Neural cell (in vitro differentiated cells): ENCODE measurements around the gene FHIT. TPM values are rescaled to one million over a fixed set of nuclear protein-coding genes. Genes with fewer than 3 reads are reported as not detected.

Experiments
- H2AFZ ChIP-seq: fragments of 200-600, 300-800 bp; sonication (generic), shearing (Covaris generic); 2 replicates; pipeline ENCODE4 v1.6.0; 2014; ENCODE audit warnings: low read depth, mild to moderate bottlenecking, antibody characterized with exemption, low read length, moderate library complexity
- H3F3A ChIP-seq: fragments of 200-600 bp; shearing (Covaris generic); 2 replicates; pipeline ENCODE4 v1.6.1; 2016; ENCODE audit warnings: mild to moderate bottlenecking, moderate library complexity, mixed read lengths, antibody characterized with exemption, low read length; ENCODE audit not compliant: insufficient read depth, poor library complexity, severe bottlenecking
- H3K27ac ChIP-seq: fragments of 200-600, 300-800 bp; sonication (generic), shearing (Covaris generic); 2 replicates; pipeline ENCODE4 v1.5.1; 2014; ENCODE audit warnings: mild to moderate bottlenecking, low read length, moderate library complexity
- H3K27me3 ChIP-seq: fragments of 300-800, 200-600 bp; sonication (generic), shearing (Covaris generic); 2 replicates; pipeline ENCODE4 v1.6.0; 2014; ENCODE audit warnings: mild to moderate bottlenecking, low read depth, low read length, moderate library complexity; ENCODE audit not compliant: insufficient read depth
- H3K36me3 ChIP-seq: fragments of 300-800, 200-600 bp; sonication (generic), shearing (Covaris generic); 2 replicates; pipeline ENCODE4 v1.5.1; 2014; ENCODE audit warnings: mild to moderate bottlenecking, antibody characterized with exemption, low read length, moderate library complexity; ENCODE audit not compliant: insufficient read depth
- H3K4me2 ChIP-seq: fragments of 300-800, 200-600 bp; sonication (generic), shearing (Covaris generic); 2 replicates; pipeline ENCODE4 v1.6.0; 2014; ENCODE audit warnings: mild to moderate bottlenecking, low read length
- H3K4me3 ChIP-seq: fragments of 300-800, 200-600 bp; sonication (generic), shearing (Covaris generic); 2 replicates; pipeline ENCODE4 v1.5.1; 2014; ENCODE audit warnings: mild to moderate bottlenecking, low read length, moderate library complexity
- H3K79me2 ChIP-seq: fragments of 200-600 bp; shearing (Covaris generic); replicated peaks from 2 replicates; pipeline ENCODE4 v1.6.0; 2014; ENCODE audit warnings: mild to moderate bottlenecking, low read length, moderate library complexity; ENCODE audit not compliant: insufficient read depth
- H3K9ac ChIP-seq: fragments of 300-800, 200-600 bp; sonication (generic), shearing (Covaris generic); 2 replicates; pipeline ENCODE4 v1.6.1; 2016; ENCODE audit warnings: mild to moderate bottlenecking, low read length, mixed read lengths
- H3K9me2 ChIP-seq: fragments of 200-600 bp; shearing (Covaris generic); 2 replicates; pipeline ENCODE4 v1.6.1; 2016; ENCODE audit warnings: mild to moderate bottlenecking, low read length, mixed read lengths; ENCODE audit not compliant: insufficient read depth
- H3K9me3 ChIP-seq: fragments of 200-600, 300-800 bp; sonication (generic), shearing (Covaris generic); 2 replicates; pipeline ENCODE4 v1.6.1; 2016; ENCODE audit warnings: mild to moderate bottlenecking, mixed run types, low read length, moderate library complexity, mixed read lengths
- H4K20me1 ChIP-seq: fragments of 200-600 bp; shearing (Covaris generic); 2 replicates; pipeline ENCODE4 v1.6.1; 2016; ENCODE audit warnings: mild to moderate bottlenecking, mixed run types; ENCODE audit not compliant: insufficient read depth
- EP300 ChIP-seq: fragments of 450-650 bp; conservative IDR thresholded peaks from 2 replicates; pipeline ENCODE4 v1.6.1; 2014; ENCODE audit warnings: antibody characterized with exemption, mild to moderate bottlenecking, moderate library complexity; ENCODE audit not compliant: poor library complexity, severe bottlenecking
- EZH2 ChIP-seq: fragments of 200-600, 300-800 bp; shearing (Covaris generic), sonication (generic); IDR thresholded peaks from 2 replicates; pipeline ENCODE4 v1.6.1; 2014; ENCODE audit warnings: antibody characterized with exemption, low read length, borderline replicate concordance, mild to moderate bottlenecking; ENCODE audit not compliant: insufficient read depth, poor library complexity, severe bottlenecking
- MXI1 ChIP-seq: fragments of 450-650 bp; conservative IDR thresholded peaks from 2 replicates; pipeline ENCODE4 v1.6.1; 2014; ENCODE audit warnings: antibody characterized with exemption, mild to moderate bottlenecking; ENCODE audit not compliant: poor library complexity, severe bottlenecking
- POLR2AphosphoS5 ChIP-seq: IDR thresholded peaks from 2 replicates; pipeline ENCODE4 v1.6.1; 2012
- RAD21 ChIP-seq: fragments of 450-650 bp; conservative IDR thresholded peaks from 2 replicates; pipeline ENCODE4 v1.6.1; 2014; ENCODE audit warnings: antibody characterized with exemption, mild to moderate bottlenecking, moderate library complexity
- SMC3 ChIP-seq: fragments of 450-650 bp; conservative IDR thresholded peaks from 2 replicates; pipeline ENCODE4 v1.6.1; 2014; ENCODE audit warnings: antibody characterized with exemption, mild to moderate bottlenecking, moderate library complexity; ENCODE audit not compliant: poor library complexity
- TAF1 ChIP-seq: IDR thresholded peaks from 2 replicates; pipeline ENCODE4 v1.6.1; 2012; ENCODE audit warnings: low read depth
- polyA plus RNA-seq: library from polyadenylated mRNA; depleted of rRNA; stranded (reverse); fragments of >200 nt; gene quantifications from 2 replicates; pipeline ENCODE4 v1.2.3, GENCODE V29; 2014
- TF ChIP-seq, protein P1 (sequence below): fragments of 450-650 bp; IDR thresholded peaks from 2 replicates; pipeline ENCODE4 v1.5.1; 2014; ENCODE audit warnings: antibody characterized with exemption, mild to moderate bottlenecking, moderate library complexity; ENCODE audit not compliant: poor library complexity, severe bottlenecking
- TF ChIP-seq, protein P2 (sequence below): IDR thresholded peaks from 2 replicates; pipeline ENCODE4 v1.6.1; 2012; ENCODE audit warnings: borderline replicate concordance

The FHIT gene
- polyA plus RNA-seq, 1 donor from 2014 or later, result not detected

DNA sequence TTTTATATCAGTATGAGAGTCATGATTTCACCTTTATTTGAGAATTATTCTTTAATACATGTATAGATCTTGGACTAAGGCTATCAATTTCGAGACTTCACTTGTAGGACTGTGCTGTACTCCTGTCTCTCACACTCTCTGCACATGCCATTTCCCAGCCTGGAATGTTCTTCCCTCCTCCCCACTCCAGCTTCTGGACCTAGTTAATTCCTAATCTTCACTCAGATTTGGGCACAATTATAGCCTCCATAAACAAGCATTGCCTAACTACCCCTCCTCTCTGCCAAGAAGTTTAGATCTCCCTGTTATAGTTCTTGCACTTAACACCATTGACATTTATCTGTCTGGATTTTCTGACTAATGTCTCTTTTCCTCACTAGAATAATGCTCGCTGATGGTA is 88.3 kb downstream of the FHIT start:
- H3K9me3 ChIP-seq, result no peaks in the 10 kb centered on the region
- no peak overlapping the region for H3K27ac ChIP-seq
- H3K9ac ChIP-seq, result no peak overlapping the region
- H3K36me3 ChIP-seq, result no peaks in the 10 kb centered on the region
- H4K20me1 ChIP-seq, result no peaks in the 10 kb centered on the region
- H3K4me2 ChIP-seq, result no peak overlapping the region
- TF ChIP-seq EP300, result no peak
- no peak for TF ChIP-seq POLR2AphosphoS5
- no peak for TF ChIP-seq SMC3
- TF ChIP-seq, protein P1, sequence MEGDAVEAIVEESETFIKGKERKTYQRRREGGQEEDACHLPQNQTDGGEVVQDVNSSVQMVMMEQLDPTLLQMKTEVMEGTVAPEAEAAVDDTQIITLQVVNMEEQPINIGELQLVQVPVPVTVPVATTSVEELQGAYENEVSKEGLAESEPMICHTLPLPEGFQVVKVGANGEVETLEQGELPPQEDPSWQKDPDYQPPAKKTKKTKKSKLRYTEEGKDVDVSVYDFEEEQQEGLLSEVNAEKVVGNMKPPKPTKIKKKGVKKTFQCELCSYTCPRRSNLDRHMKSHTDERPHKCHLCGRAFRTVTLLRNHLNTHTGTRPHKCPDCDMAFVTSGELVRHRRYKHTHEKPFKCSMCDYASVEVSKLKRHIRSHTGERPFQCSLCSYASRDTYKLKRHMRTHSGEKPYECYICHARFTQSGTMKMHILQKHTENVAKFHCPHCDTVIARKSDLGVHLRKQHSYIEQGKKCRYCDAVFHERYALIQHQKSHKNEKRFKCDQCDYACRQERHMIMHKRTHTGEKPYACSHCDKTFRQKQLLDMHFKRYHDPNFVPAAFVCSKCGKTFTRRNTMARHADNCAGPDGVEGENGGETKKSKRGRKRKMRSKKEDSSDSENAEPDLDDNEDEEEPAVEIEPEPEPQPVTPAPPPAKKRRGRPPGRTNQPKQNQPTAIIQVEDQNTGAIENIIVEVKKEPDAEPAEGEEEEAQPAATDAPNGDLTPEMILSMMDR, result no peak
- no peak for TF ChIP-seq EZH2
- no peak for TF ChIP-seq RAD21
- no peak for TF ChIP-seq MXI1
- TF ChIP-seq TAF1, result no peak
- TF ChIP-seq, protein P2, sequence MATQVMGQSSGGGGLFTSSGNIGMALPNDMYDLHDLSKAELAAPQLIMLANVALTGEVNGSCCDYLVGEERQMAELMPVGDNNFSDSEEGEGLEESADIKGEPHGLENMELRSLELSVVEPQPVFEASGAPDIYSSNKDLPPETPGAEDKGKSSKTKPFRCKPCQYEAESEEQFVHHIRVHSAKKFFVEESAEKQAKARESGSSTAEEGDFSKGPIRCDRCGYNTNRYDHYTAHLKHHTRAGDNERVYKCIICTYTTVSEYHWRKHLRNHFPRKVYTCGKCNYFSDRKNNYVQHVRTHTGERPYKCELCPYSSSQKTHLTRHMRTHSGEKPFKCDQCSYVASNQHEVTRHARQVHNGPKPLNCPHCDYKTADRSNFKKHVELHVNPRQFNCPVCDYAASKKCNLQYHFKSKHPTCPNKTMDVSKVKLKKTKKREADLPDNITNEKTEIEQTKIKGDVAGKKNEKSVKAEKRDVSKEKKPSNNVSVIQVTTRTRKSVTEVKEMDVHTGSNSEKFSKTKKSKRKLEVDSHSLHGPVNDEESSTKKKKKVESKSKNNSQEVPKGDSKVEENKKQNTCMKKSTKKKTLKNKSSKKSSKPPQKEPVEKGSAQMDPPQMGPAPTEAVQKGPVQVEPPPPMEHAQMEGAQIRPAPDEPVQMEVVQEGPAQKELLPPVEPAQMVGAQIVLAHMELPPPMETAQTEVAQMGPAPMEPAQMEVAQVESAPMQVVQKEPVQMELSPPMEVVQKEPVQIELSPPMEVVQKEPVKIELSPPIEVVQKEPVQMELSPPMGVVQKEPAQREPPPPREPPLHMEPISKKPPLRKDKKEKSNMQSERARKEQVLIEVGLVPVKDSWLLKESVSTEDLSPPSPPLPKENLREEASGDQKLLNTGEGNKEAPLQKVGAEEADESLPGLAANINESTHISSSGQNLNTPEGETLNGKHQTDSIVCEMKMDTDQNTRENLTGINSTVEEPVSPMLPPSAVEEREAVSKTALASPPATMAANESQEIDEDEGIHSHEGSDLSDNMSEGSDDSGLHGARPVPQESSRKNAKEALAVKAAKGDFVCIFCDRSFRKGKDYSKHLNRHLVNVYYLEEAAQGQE, result no peak
- no peaks in the 10 kb centered on the region for H3K79me2 ChIP-seq
- H3K27me3 ChIP-seq, result no peaks in the 10 kb centered on the region
- H2AFZ ChIP-seq, result no peak overlapping the region
- H3K4me3 ChIP-seq, result no peak overlapping the region
- no peaks in the 10 kb centered on the region for H3K9me2 ChIP-seq
- H3F3A ChIP-seq, result no peaks in the 10 kb centered on the region

DNA sequence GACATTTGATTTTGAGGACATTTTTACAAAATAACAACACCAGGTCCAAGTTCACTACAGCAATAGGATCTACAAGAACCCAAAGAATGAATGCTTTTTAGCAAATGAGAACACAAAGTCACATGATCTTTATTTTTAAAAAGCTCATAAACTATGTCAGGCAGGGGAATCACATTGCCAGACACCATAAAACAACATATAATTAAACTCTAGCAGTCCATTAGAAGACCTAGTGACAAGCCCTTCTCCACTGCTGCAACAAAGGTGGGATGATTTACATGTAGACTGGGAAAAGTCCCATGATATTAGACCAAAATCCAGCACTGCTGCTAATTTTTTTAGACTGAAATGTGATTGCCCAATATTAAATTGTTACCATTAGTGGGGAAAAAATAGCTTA is 92.6 kb downstream of the FHIT start:
- TF ChIP-seq MXI1, result no peak
- no peak for TF ChIP-seq POLR2AphosphoS5
- no peak for TF ChIP-seq RAD21
- TF ChIP-seq EZH2, result no peak
- TF ChIP-seq TAF1, result no peak
- TF ChIP-seq, protein P2, result no peak
- TF ChIP-seq SMC3, result no peak
- H3K4me3 ChIP-seq, result no peak overlapping the region
- H2AFZ ChIP-seq, result no peak overlapping the region
- H3K36me3 ChIP-seq, result no peaks in the 10 kb centered on the region
- no peaks in the 10 kb centered on the region for H3K27me3 ChIP-seq
- peaks cover 4% of the 10 kb centered on the region for H3F3A ChIP-seq
- H3K9me3 ChIP-seq, result no peaks in the 10 kb centered on the region
- H3K4me2 ChIP-seq, result no peak overlapping the region
- no peak overlapping the region for H3K9ac ChIP-seq
- H3K79me2 ChIP-seq, result no peaks in the 10 kb centered on the region
- H4K20me1 ChIP-seq, result no peaks in the 10 kb centered on the region
- H3K9me2 ChIP-seq, result no peaks in the 10 kb centered on the region
- H3K27ac ChIP-seq, result no peak overlapping the region
